WTC11 (cell line): ENCODE results near the gene PALD1. TPM values are rescaled to one million over a fixed set of nuclear protein-coding genes. Genes with fewer than 3 reads are reported as not detected.

Experiments used
- ATAC-seq: fragments of 200-7000 bp; cut with Tn5 transposase; 2 replicates; pipeline ENCODE4 v1.10.0; 2021; ENCODE audit warnings: mild to moderate bottlenecking, moderate library complexity
- CTCF ChIA-PET: fragments of 300-600 bp; sonication (Branson Sonifier 250); formaldehyde crosslinking; loops from one replicate; lab custom pipeline; 2021; ENCODE audit warnings: antibody characterized with exemption; lab: Charles Lee
- POLR2A ChIA-PET: fragments of 350-600 bp; sonication (Branson Sonifier 250); formaldehyde crosslinking; loops from one replicate; lab custom pipeline; 2021; ENCODE audit warnings: antibody characterized with exemption; lab: Charles Lee
- DNase-seq: peaks from one replicate; pipeline ENCODE4 v3.0.0; 2021; ENCODE audit warnings: low spot score
- H3K27ac Mint-ChIP-seq: 2 replicates; pipeline ENCODE4 v1.8.0; 2021; ENCODE audit warnings: mixed read lengths
- H3K27me3 Mint-ChIP-seq: 2 replicates; pipeline ENCODE4 v1.8.0; 2021; ENCODE audit warnings: low read depth, mild to moderate bottlenecking, moderate library complexity, mixed read lengths
- H3K36me3 Mint-ChIP-seq: 2 replicates; pipeline ENCODE4 v1.8.0; 2021; ENCODE audit warnings: mixed read lengths
- H3K4me1 Mint-ChIP-seq: 2 replicates; pipeline ENCODE4 v1.8.0; 2022; ENCODE audit warnings: mixed read lengths
- H3K4me3 Mint-ChIP-seq: 2 replicates; pipeline ENCODE4 v1.8.0; 2021; ENCODE audit warnings: mild to moderate bottlenecking, moderate library complexity, mixed read lengths
- H3K9me3 Mint-ChIP-seq: 2 replicates; pipeline ENCODE4 v1.8.0; 2021; ENCODE audit warnings: mixed read lengths
- FOXK1 ChIP-seq: sonication (generic); formaldehyde crosslinking; IDR thresholded peaks from 2 replicates; pipeline ENCODE4 v1.8.0; 2022; ENCODE audit warnings: mild to moderate bottlenecking, moderate library complexity, missing genetic modification reagents
- NFATC4 ChIP-seq: fragments of 250-450 bp; sonication (Bioruptor Pico); IDR thresholded peaks from 2 replicates; pipeline ENCODE4 v1.9.0; 2021; ENCODE audit warnings: mild to moderate bottlenecking
- NFYB ChIP-seq: sonication (generic); formaldehyde crosslinking; conservative IDR thresholded peaks from 2 replicates; pipeline ENCODE4 v1.8.0; 2022; ENCODE audit warnings: low read depth, missing genetic modification reagents
- NR2C2 ChIP-seq: sonication (generic); formaldehyde crosslinking; IDR thresholded peaks from 2 replicates; pipeline ENCODE4 v1.8.0; 2022; ENCODE audit warnings: mild to moderate bottlenecking, missing genetic modification reagents
- NR3C1 ChIP-seq: sonication (generic); formaldehyde crosslinking; conservative IDR thresholded peaks from 2 replicates; pipeline ENCODE4 v1.8.1; 2023; ENCODE audit warnings: low read depth, mild to moderate bottlenecking, missing genetic modification reagents
- TCF7 ChIP-seq: sonication (generic); formaldehyde crosslinking; IDR thresholded peaks from 2 replicates; pipeline ENCODE4 v1.8.0; 2022; ENCODE audit warnings: mild to moderate bottlenecking, low read depth, missing genetic modification reagents, moderate library complexity
- ZNF232 ChIP-seq: sonication (generic); formaldehyde crosslinking; IDR thresholded peaks from 2 replicates; pipeline ENCODE4 v1.8.0; 2022; ENCODE audit warnings: mild to moderate bottlenecking, missing genetic modification reagents
- ZNF671 ChIP-seq: fragments of 250-450 bp; sonication (Bioruptor Pico); IDR thresholded peaks from 2 replicates; pipeline ENCODE4 v1.8.0; 2021; ENCODE audit warnings: mild to moderate bottlenecking
- total RNA-seq: library from RNA; stranded (reverse); gene quantifications from 3 replicates; pipeline ENCODE4 v1.2.3, GENCODE V29; 2021
- TF ChIP-seq, protein P1 (sequence below): fragments of 250-450 bp; sonication (Bioruptor Pico); conservative IDR thresholded peaks from 2 replicates; pipeline ENCODE4 v1.9.0; 2021; ENCODE audit warnings: mild to moderate bottlenecking
- TF ChIP-seq, protein P2 (sequence below): sonication (generic); formaldehyde crosslinking; IDR thresholded peaks from 2 replicates; pipeline ENCODE4 v1.8.1; 2022; ENCODE audit warnings: low read depth, missing genetic modification reagents, borderline replicate concordance
- TF ChIP-seq, protein P3 (sequence below): sonication (generic); formaldehyde crosslinking; IDR thresholded peaks from 2 replicates; pipeline ENCODE4 v1.8.1; 2023; ENCODE audit warnings: mild to moderate bottlenecking, missing genetic modification reagents
- TF ChIP-seq, protein P4 (sequence below): sonication (generic); formaldehyde crosslinking; IDR thresholded peaks from 2 replicates; pipeline ENCODE4 v1.8.0; 2022; ENCODE audit warnings: mild to moderate bottlenecking, missing genetic modification reagents
- TF ChIP-seq, protein P5 (sequence below): sonication (generic); formaldehyde crosslinking; IDR thresholded peaks from 2 replicates; pipeline ENCODE4 v1.8.1; 2023; ENCODE audit warnings: mild to moderate bottlenecking, missing genetic modification reagents, moderate library complexity
- TF ChIP-seq, protein P6 (sequence below): sonication (generic); formaldehyde crosslinking; IDR thresholded peaks from 2 replicates; pipeline ENCODE4 v1.8.0; 2022; ENCODE audit warnings: missing genetic modification reagents
- TF ChIP-seq, protein P7 (sequence below): fragments of 250-450 bp; sonication (Bioruptor Pico); IDR thresholded peaks from 2 replicates; pipeline ENCODE4 v2.1.2; 2022; ENCODE audit warnings: mild to moderate bottlenecking, moderate library complexity
- TF ChIP-seq, protein P8 (sequence below): sonication (generic); formaldehyde crosslinking; IDR thresholded peaks from 2 replicates; pipeline ENCODE4 v1.8.1; 2022; ENCODE audit warnings: missing genetic modification reagents, borderline replicate concordance
- TF ChIP-seq, protein P9 (sequence below): sonication (generic); formaldehyde crosslinking; IDR thresholded peaks from 2 replicates; pipeline ENCODE4 v1.8.0; 2022; ENCODE audit warnings: mild to moderate bottlenecking, missing genetic modification reagents
- TF ChIP-seq, protein P10 (sequence below): sonication (generic); formaldehyde crosslinking; IDR thresholded peaks from 2 replicates; pipeline ENCODE4 v1.8.0; 2022; ENCODE audit warnings: mild to moderate bottlenecking, missing genetic modification reagents

Gene PALD1
- total RNA-seq, 1 experiment from 2014 or later: 43.6 TPM

DNA sequence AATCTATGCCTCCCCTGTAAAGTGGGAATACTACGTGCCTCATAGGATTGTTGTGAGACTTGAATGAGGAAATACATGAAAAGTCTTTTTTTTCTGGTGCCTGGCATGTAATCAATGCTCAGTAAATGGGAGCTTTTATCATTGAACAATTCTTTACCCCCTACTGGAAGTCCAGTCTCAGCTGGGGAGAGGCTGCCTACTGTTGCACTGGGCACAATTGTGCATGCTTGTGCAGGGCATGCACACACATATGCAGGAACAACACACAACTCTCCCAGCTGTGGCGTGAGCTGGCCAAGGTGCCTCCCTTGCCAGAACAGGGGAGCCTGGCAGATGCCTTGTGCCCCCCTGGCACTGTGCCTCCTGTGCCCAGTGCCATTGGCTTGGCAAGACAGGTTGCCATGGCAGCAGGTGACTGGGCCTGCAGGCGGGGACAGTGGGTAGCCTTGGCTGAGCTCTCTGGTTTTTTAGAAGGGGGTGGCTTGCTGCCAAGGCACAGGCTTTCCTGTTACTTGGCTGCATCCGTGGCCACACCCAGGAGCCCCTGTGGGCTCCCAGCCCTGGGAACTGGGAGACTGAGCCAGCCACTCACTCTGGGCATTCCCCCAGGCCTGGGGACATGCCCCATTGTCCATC is 16.1 kb upstream of the PALD1 start:
- H3K27me3 Mint-ChIP-seq: peaks cover 35% of the 10 kb centered on the region
- ATAC-seq: no peak
- POLR2A ChIA-PET: no interaction called here

DNA sequence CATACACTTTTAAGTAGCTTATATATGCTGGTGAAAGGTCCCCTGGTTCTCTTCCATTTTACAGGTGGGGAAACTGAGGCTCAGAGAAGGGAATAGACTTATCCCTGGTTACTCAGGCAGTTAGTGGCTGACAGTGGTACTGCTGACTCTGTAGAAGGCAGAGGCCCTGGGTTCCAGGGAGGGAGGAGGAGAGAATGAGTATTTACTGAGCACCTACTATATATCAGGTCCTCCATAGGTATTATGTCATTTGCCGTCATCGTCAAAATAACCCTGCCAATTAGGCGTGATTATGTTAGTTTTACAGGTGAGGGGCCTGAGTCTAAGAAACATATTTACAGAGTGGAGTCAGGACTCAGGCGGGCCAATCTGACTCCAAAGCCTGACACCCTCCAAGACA is 13.3 kb upstream of the PALD1 start:
- Mint-ChIP-seq H3K36me3 (no peaks in the 10 kb centered on the region), H3K4me3 (no peak overlapping the region), H3K4me1 (peaks cover 24% of the 10 kb centered on the region), H3K27ac (no peak overlapping the region), H3K27me3 (peaks cover 11% of the 10 kb centered on the region), H3K9me3 (no peaks in the 10 kb centered on the region)
- POLR2A ChIA-PET: no interaction called here
- no peak for ATAC-seq
- no peak for DNase-seq
- CTCF ChIA-PET: interaction anchor here (2.1 to 9.3 kb wide), 2 partner anchors 14 to 73 kb away, joined by 10 to 187 read pairs; partner anchors contain the start of gene PALD1
- TF ChIP-seq, protein P1, sequence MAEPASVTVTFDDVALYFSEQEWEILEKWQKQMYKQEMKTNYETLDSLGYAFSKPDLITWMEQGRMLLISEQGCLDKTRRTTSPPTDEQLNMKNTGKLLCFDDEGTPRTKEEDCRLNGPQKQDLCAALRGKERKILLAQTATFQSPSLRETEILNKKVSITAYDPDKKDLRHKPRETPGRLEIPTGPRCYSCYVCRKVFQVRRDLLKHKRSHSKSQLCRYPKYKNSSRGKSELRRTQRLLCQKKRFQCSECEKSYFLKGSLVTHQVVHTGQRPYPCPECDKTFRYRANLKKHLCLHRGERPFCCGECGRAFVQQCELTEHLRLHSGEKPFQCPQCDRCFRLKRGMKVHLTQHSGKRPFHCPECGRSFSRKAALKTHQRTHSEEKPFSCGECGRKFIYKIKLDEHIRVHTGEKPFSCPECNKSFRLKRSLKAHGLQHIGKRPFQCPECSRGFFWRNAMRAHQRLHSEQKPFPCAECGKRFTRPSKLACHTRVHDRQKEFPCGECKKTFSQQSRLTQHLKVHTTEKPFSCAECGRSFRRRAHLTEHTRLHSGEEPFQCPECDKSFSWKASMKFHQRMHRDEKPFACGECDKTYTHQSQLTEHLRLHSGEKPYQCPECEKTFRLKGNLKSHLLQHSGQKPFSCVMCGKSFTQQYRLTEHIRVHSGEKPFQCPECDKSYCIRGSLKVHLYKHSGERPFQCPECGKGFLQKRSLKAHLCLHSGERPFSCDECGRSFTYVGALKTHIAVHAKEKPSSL: no peak
- TF ChIP-seq, protein P2, sequence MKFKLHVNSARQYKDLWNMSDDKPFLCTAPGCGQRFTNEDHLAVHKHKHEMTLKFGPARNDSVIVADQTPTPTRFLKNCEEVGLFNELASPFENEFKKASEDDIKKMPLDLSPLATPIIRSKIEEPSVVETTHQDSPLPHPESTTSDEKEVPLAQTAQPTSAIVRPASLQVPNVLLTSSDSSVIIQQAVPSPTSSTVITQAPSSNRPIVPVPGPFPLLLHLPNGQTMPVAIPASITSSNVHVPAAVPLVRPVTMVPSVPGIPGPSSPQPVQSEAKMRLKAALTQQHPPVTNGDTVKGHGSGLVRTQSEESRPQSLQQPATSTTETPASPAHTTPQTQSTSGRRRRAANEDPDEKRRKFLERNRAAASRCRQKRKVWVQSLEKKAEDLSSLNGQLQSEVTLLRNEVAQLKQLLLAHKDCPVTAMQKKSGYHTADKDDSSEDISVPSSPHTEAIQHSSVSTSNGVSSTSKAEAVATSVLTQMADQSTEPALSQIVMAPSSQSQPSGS: no peak
- TF ChIP-seq, protein P3, sequence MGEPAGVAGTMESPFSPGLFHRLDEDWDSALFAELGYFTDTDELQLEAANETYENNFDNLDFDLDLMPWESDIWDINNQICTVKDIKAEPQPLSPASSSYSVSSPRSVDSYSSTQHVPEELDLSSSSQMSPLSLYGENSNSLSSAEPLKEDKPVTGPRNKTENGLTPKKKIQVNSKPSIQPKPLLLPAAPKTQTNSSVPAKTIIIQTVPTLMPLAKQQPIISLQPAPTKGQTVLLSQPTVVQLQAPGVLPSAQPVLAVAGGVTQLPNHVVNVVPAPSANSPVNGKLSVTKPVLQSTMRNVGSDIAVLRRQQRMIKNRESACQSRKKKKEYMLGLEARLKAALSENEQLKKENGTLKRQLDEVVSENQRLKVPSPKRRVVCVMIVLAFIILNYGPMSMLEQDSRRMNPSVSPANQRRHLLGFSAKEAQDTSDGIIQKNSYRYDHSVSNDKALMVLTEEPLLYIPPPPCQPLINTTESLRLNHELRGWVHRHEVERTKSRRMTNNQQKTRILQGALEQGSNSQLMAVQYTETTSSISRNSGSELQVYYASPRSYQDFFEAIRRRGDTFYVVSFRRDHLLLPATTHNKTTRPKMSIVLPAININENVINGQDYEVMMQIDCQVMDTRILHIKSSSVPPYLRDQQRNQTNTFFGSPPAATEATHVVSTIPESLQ (CRISPR knock-in tag): no peak
- TF ChIP-seq NFYB (CRISPR knock-in tag): no peak

More for the DNA sequence above, 16.1 kb upstream of the PALD1 start:
- Mint-ChIP-seq H3K4me1 (peaks cover 36% of the 10 kb centered on the region), H3K36me3 (no peaks in the 10 kb centered on the region), H3K9me3 (no peaks in the 10 kb centered on the region), H3K4me3 (no peak overlapping the region), H3K27ac (no peak overlapping the region)
- CTCF ChIA-PET: interaction anchor here (0.6 to 9.3 kb wide), 18 partner anchors 11 to 296 kb away, joined by 3 to 187 read pairs (median 10); partner anchors contain the start of genes NODAL and PALD1
- TF ChIP-seq NFATC4 (CRISPR knock-in tag): no peak
- TF ChIP-seq, protein P4, sequence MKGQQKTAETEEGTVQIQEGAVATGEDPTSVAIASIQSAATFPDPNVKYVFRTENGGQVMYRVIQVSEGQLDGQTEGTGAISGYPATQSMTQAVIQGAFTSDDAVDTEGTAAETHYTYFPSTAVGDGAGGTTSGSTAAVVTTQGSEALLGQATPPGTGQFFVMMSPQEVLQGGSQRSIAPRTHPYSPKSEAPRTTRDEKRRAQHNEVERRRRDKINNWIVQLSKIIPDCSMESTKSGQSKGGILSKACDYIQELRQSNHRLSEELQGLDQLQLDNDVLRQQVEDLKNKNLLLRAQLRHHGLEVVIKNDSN (CRISPR knock-in tag): no peak
- no peak for TF ChIP-seq NR3C1 (CRISPR knock-in tag)
- TF ChIP-seq NR2C2 (CRISPR knock-in tag): no peak
- TF ChIP-seq TCF7 (CRISPR knock-in tag): no peak
- TF ChIP-seq, protein P5, sequence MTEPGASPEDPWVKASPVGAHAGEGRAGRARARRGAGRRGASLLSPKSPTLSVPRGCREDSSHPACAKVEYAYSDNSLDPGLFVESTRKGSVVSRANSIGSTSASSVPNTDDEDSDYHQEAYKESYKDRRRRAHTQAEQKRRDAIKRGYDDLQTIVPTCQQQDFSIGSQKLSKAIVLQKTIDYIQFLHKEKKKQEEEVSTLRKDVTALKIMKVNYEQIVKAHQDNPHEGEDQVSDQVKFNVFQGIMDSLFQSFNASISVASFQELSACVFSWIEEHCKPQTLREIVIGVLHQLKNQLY: no peak
- TF ChIP-seq FOXK1 (CRISPR knock-in tag): no peak
- TF ChIP-seq, protein P6, sequence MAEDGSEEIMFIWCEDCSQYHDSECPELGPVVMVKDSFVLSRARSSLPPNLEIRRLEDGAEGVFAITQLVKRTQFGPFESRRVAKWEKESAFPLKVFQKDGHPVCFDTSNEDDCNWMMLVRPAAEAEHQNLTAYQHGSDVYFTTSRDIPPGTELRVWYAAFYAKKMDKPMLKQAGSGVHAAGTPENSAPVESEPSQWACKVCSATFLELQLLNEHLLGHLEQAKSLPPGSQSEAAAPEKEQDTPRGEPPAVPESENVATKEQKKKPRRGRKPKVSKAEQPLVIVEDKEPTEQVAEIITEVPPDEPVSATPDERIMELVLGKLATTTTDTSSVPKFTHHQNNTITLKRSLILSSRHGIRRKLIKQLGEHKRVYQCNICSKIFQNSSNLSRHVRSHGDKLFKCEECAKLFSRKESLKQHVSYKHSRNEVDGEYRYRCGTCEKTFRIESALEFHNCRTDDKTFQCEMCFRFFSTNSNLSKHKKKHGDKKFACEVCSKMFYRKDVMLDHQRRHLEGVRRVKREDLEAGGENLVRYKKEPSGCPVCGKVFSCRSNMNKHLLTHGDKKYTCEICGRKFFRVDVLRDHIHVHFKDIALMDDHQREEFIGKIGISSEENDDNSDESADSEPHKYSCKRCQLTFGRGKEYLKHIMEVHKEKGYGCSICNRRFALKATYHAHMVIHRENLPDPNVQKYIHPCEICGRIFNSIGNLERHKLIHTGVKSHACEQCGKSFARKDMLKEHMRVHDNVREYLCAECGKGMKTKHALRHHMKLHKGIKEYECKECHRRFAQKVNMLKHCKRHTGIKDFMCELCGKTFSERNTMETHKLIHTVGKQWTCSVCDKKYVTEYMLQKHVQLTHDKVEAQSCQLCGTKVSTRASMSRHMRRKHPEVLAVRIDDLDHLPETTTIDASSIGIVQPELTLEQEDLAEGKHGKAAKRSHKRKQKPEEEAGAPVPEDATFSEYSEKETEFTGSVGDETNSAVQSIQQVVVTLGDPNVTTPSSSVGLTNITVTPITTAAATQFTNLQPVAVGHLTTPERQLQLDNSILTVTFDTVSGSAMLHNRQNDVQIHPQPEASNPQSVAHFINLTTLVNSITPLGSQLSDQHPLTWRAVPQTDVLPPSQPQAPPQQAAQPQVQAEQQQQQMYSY: no peak
- TF ChIP-seq, protein P7, sequence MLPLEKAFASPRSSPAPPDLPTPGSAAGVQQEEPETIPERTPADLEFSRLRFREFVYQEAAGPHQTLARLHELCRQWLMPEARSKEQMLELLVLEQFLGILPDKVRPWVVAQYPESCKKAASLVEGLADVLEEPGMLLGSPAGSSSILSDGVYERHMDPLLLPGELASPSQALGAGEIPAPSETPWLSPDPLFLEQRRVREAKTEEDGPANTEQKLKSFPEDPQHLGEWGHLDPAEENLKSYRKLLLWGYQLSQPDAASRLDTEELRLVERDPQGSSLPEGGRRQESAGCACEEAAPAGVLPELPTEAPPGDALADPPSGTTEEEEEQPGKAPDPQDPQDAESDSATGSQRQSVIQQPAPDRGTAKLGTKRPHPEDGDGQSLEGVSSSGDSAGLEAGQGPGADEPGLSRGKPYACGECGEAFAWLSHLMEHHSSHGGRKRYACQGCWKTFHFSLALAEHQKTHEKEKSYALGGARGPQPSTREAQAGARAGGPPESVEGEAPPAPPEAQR (CRISPR knock-in tag): no peak
- TF ChIP-seq, protein P8, sequence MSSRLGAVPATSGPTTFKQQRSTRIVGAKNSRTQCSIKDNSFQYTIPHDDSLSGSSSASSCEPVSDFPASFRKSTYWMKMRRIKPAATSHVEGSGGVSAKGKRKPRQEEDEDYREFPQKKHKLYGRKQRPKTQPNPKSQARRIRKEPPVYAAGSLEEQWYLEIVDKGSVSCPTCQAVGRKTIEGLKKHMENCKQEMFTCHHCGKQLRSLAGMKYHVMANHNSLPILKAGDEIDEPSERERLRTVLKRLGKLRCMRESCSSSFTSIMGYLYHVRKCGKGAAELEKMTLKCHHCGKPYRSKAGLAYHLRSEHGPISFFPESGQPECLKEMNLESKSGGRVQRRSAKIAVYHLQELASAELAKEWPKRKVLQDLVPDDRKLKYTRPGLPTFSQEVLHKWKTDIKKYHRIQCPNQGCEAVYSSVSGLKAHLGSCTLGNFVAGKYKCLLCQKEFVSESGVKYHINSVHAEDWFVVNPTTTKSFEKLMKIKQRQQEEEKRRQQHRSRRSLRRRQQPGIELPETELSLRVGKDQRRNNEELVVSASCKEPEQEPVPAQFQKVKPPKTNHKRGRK (CRISPR knock-in tag): no peak
- no peak for TF ChIP-seq ZNF671 (CRISPR knock-in tag)
- TF ChIP-seq ZNF232 (CRISPR knock-in tag): no peak
- TF ChIP-seq, protein P9, sequence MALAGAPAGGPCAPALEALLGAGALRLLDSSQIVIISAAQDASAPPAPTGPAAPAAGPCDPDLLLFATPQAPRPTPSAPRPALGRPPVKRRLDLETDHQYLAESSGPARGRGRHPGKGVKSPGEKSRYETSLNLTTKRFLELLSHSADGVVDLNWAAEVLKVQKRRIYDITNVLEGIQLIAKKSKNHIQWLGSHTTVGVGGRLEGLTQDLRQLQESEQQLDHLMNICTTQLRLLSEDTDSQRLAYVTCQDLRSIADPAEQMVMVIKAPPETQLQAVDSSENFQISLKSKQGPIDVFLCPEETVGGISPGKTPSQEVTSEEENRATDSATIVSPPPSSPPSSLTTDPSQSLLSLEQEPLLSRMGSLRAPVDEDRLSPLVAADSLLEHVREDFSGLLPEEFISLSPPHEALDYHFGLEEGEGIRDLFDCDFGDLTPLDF (CRISPR knock-in tag): no peak
- TF ChIP-seq, protein P10, sequence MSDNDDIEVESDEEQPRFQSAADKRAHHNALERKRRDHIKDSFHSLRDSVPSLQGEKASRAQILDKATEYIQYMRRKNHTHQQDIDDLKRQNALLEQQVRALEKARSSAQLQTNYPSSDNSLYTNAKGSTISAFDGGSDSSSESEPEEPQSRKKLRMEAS: no peak
- TF ChIP-seq, all 79 proteins: peak for 0
- DNase-seq: no peak
